A549 treated with Hydrocortisone at 1 μM for 4 hours (cell line): ENCODE data around the gene ALX1. TPM values are rescaled to one million over a fixed set of nuclear protein-coding genes. Genes with fewer than 3 reads are reported as not detected.

Experiments used
- total RNA-seq: library from RNA; stranded (reverse); fragments of 200-300 nt; extraction: Qiagen RNA extraction; gene quantifications from 5 replicates; pipeline ENCODE4 v1.2.3, GENCODE V29; 2022

The ALX1 gene
- total RNA-seq = 4.0 to 5.0 TPM (median 4.4 TPM) in 5 replicates

GRCh38 chr12:85280165-85280983 lies at the start of gene ALX1:
Gene ALX1, plus strand, starts transcription at chr12:85280220. Its CDS starts 42 bp downstream, at chr12:85280262.

Other genes starting within 250 kb of the ALX1 start
- gene TSPAN19, start 243.9 kb upstream of the ALX1 start, total RNA-seq = not detected in 5 replicates
- 0.54 to 1.2 TPM (median 0.99 TPM) in 5 replicates for gene LRRIQ1, start 243.9 kb upstream of the ALX1 start, total RNA-seq